H9 (cell line): ENCODE data around the gene MAGED4. TPM values are rescaled to one million over a fixed set of nuclear protein-coding genes. Genes with fewer than 3 reads are reported as not detected.
"Not testable (repeated sequence)": the region's sequence is repeated elsewhere in the genome, so short reads cannot be mapped to it uniquely, and the experiment has no call there.

Experiments
- DNase-seq: peaks from one replicate; pipeline ENCODE4 v3.0.0-alpha.2; 2017
- H2AFZ ChIP-seq: one replicate; pipeline ENCODE4 v1.6.1; 2013; ENCODE audit warnings: mild to moderate bottlenecking, low read length, control low read depth, moderate library complexity
- H2AK5ac ChIP-seq: 2 replicates; pipeline ENCODE4 v1.6.1; 2013; ENCODE audit warnings: low read length, control low read depth, mixed read lengths; ENCODE audit not compliant: insufficient read length
- H2BK120ac ChIP-seq: one replicate; pipeline ENCODE4 v1.6.1; 2013; ENCODE audit warnings: low read depth, mild to moderate bottlenecking, low read length, control low read depth, inconsistent platforms; ENCODE audit not compliant: poor library complexity, severe bottlenecking
- H2BK12ac ChIP-seq: 2 replicates; pipeline ENCODE4 v1.6.1; 2013; ENCODE audit warnings: low read length, control low read depth, mixed read lengths, low read depth; ENCODE audit not compliant: insufficient read length
- H2BK15ac ChIP-seq: 2 replicates; pipeline ENCODE4 v1.6.1; 2013; ENCODE audit warnings: low read depth, low read length, control low read depth
- H2BK20ac ChIP-seq: one replicate; pipeline ENCODE4 v1.6.1; 2013; ENCODE audit warnings: low read depth, mild to moderate bottlenecking, low read length, control low read depth, inconsistent platforms; ENCODE audit not compliant: poor library complexity, severe bottlenecking
- H2BK5ac ChIP-seq: 2 replicates; pipeline ENCODE4 v1.6.1; 2013; ENCODE audit warnings: low read length, control low read depth, mixed read lengths; ENCODE audit not compliant: insufficient read length
- H3K14ac ChIP-seq: 2 replicates; pipeline ENCODE4 v1.6.1; 2013; ENCODE audit warnings: low read length, control low read depth; ENCODE audit not compliant: insufficient read depth
- H3K18ac ChIP-seq: 2 replicates; pipeline ENCODE4 v1.6.1; 2013; ENCODE audit warnings: low read depth, mild to moderate bottlenecking, mixed read lengths, low read length, control low read depth; ENCODE audit not compliant: insufficient read length
- H3K23ac ChIP-seq: 2 replicates; pipeline ENCODE4 v1.6.1; 2013; ENCODE audit warnings: low read length, control low read depth, mixed read lengths, low read depth; ENCODE audit not compliant: insufficient read length
- H3K23me2 ChIP-seq: 2 replicates; pipeline ENCODE4 v1.6.1; 2013; ENCODE audit warnings: low read depth, mild to moderate bottlenecking, mixed read lengths, low read length, control low read depth; ENCODE audit not compliant: insufficient read length, poor library complexity, severe bottlenecking
- H3K27ac ChIP-seq: 2 replicates; pipeline ENCODE4 v1.5.1; 2013; ENCODE audit warnings: low read length, control low read depth, mixed read lengths, low read depth; ENCODE audit not compliant: insufficient read length
- H3K27me3 ChIP-seq: 2 replicates; pipeline ENCODE4 v1.6.1; 2013; ENCODE audit warnings: low read length, control low read depth, inconsistent platforms; ENCODE audit not compliant: insufficient read depth
- H3K4ac ChIP-seq: 2 replicates; pipeline ENCODE4 v1.6.1; 2013; ENCODE audit warnings: low read depth, mild to moderate bottlenecking, control low read depth, inconsistent platforms, low read length, moderate library complexity
- H3K4me1 ChIP-seq: 2 replicates; pipeline ENCODE4 v1.6.1; 2013; ENCODE audit warnings: low read length, control low read depth, inconsistent platforms; ENCODE audit not compliant: insufficient read depth
- H3K4me2 ChIP-seq: 2 replicates; pipeline ENCODE4 v1.6.1; 2013; ENCODE audit warnings: low read length, control low read depth, mixed read lengths; ENCODE audit not compliant: insufficient read length, insufficient read depth
- H3K56ac ChIP-seq: 2 replicates; pipeline ENCODE4 v1.6.1; 2013; ENCODE audit warnings: low read depth, mild to moderate bottlenecking, mixed read lengths, low read length, control low read depth; ENCODE audit not compliant: insufficient read length
- H3K79me1 ChIP-seq: 2 replicates; pipeline ENCODE4 v1.6.1; 2013; ENCODE audit warnings: low read depth, mild to moderate bottlenecking, moderate library complexity, low read length, control low read depth, inconsistent platforms; ENCODE audit not compliant: insufficient read depth, poor library complexity, severe bottlenecking
- H3K79me2 ChIP-seq: 2 replicates; pipeline ENCODE4 v1.6.1; 2013; ENCODE audit warnings: low read length, control low read depth, inconsistent platforms; ENCODE audit not compliant: insufficient read depth
- H3K9ac ChIP-seq: 2 replicates; pipeline ENCODE4 v1.6.1; 2013; ENCODE audit warnings: low read length, control low read depth, mixed read lengths; ENCODE audit not compliant: insufficient read length; ENCODE audit errors: extremely low read depth
- H3K9me3 ChIP-seq: one replicate; pipeline ENCODE4 v1.6.1; 2013; ENCODE audit warnings: low read depth, low read length, inconsistent platforms; ENCODE audit not compliant: control insufficient read depth
- H3T11ph ChIP-seq: one replicate; pipeline ENCODE4 v1.6.1; 2013; ENCODE audit warnings: mild to moderate bottlenecking, low read length, control low read depth, inconsistent platforms
- H4K20me1 ChIP-seq: one replicate; pipeline ENCODE4 v1.6.1; 2013; ENCODE audit not compliant: control insufficient read depth, insufficient read length, insufficient read depth
- H4K5ac ChIP-seq: 2 replicates; pipeline ENCODE4 v1.6.1; 2013; ENCODE audit warnings: low read depth, mild to moderate bottlenecking, mixed read lengths, low read length, control low read depth; ENCODE audit not compliant: insufficient read length
- H4K8ac ChIP-seq: replicated peaks from 2 replicates; pipeline ENCODE4 v1.6.1; 2013; ENCODE audit warnings: low read length, control low read depth, mixed read lengths, low read depth; ENCODE audit not compliant: insufficient read length
- H4K91ac ChIP-seq: 2 replicates; pipeline ENCODE4 v1.6.1; 2013; ENCODE audit warnings: low read depth, mild to moderate bottlenecking, moderate library complexity, mixed read lengths, low read length, control low read depth; ENCODE audit not compliant: insufficient read length
- H3K27ac Mint-ChIP-seq, 3 experiments: 2 replicates in 2 of 3; 3 replicates in 1 of 3; pipeline ENCODE4 v1.8.0; 2020 to 2021; ENCODE audit warnings: mixed read lengths in 3 of 3, mild to moderate bottlenecking in 1 of 3, moderate library complexity in 1 of 3
- H3K27me3 Mint-ChIP-seq: 2 replicates; pipeline ENCODE4 v1.8.0; 2021; ENCODE audit warnings: low read depth, mild to moderate bottlenecking, moderate library complexity, mixed read lengths
- H3K36me3 Mint-ChIP-seq, 3 experiments: 2 replicates in 2 of 3; 3 replicates in 1 of 3; pipeline ENCODE4 v1.8.0; 2020 to 2021; ENCODE audit warnings: low read depth in 3 of 3, mixed read lengths in 3 of 3; ENCODE audit not compliant: insufficient read depth in 1 of 3
- H3K4me1 Mint-ChIP-seq, 2 experiments: 2 replicates each; pipeline ENCODE4 v1.8.0; 2020; ENCODE audit warnings: mixed read lengths in 2 of 2
- H3K4me3 Mint-ChIP-seq, 2 experiments: 2 replicates in 1 of 2; 3 replicates in 1 of 2; pipeline ENCODE4 v1.8.0; 2020 to 2021; ENCODE audit warnings: mild to moderate bottlenecking in 2 of 2, mixed read lengths in 2 of 2, moderate library complexity in 1 of 2
- H3K9me3 Mint-ChIP-seq, 2 experiments: 2 replicates in 1 of 2; 3 replicates in 1 of 2; pipeline ENCODE4 v1.8.0; 2020; ENCODE audit warnings: mild to moderate bottlenecking in 2 of 2, mixed read lengths in 2 of 2, moderate library complexity in 1 of 2
- WGBS: extraction: QIAGEN DNeasy Blood & Tissue Kit; methylation state at CpG from one replicate; pipeline ENCODE4 v1.1.7; 2013; ENCODE audit warnings: missing lambda C conversion rate, low lambda C conversion rate, mixed read lengths; ENCODE audit not compliant: insufficient read length; ENCODE audit errors: extremely low coverage; 5-methylcytosine and 5-hydroxymethylcytosine counted together
- total RNA-seq: library from RNA; stranded (reverse); gene quantifications from 2 replicates; pipeline ENCODE4 v1.2.1, GENCODE V29; 2021
- TF ChIP-seq, protein P1 (sequence below): fragments of 200-600 bp; sonication (generic); conservative IDR thresholded peaks from 3 replicates; pipeline ENCODE4 v1.8.0; 2021; ENCODE audit warnings: antibody characterized with exemption, mild to moderate bottlenecking

Gene MAGED4
- total RNA-seq, 1 experiment from 2014 or later = 74.5 TPM

DNA sequence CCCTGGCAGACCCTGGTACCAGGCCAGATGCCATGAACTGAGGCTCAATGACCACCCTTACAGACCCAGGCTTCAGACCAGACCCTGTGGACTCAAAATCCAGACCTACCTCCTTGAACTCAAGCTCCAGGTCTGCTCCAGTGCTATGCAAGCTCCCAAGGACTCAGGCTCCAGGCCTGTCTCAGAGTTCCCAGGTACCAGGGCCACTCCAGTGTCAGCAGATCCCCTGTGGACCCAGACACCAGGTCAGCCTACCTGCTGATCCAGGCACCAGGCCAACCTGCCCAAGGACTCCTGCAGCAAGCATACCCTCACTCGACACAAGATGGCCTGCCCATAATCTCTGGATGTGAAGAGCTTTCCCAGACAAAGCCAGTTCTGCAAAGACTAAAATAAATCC, 44.7 kb upstream of the MAGED4 start:
- H2BK15ac ChIP-seq = no peak overlapping the region
- no peak overlapping the region for H3K27ac Mint-ChIP-seq
- H3K4me3 Mint-ChIP-seq = no peak overlapping the region
- H3K27me3 ChIP-seq = no peaks in the 10 kb centered on the region
- no peaks in the 10 kb centered on the region for H3K36me3 Mint-ChIP-seq
- H3K23me2 ChIP-seq = no peaks in the 10 kb centered on the region
- no peak overlapping the region for H4K91ac ChIP-seq
- H3K4ac ChIP-seq = no peak overlapping the region
- H3K23ac ChIP-seq = no peak overlapping the region
- H3K27ac ChIP-seq = no peak overlapping the region
- no peak overlapping the region for H2AK5ac ChIP-seq
- no peaks in the 10 kb centered on the region for H3K79me1 ChIP-seq
- TF ChIP-seq, protein P1, sequence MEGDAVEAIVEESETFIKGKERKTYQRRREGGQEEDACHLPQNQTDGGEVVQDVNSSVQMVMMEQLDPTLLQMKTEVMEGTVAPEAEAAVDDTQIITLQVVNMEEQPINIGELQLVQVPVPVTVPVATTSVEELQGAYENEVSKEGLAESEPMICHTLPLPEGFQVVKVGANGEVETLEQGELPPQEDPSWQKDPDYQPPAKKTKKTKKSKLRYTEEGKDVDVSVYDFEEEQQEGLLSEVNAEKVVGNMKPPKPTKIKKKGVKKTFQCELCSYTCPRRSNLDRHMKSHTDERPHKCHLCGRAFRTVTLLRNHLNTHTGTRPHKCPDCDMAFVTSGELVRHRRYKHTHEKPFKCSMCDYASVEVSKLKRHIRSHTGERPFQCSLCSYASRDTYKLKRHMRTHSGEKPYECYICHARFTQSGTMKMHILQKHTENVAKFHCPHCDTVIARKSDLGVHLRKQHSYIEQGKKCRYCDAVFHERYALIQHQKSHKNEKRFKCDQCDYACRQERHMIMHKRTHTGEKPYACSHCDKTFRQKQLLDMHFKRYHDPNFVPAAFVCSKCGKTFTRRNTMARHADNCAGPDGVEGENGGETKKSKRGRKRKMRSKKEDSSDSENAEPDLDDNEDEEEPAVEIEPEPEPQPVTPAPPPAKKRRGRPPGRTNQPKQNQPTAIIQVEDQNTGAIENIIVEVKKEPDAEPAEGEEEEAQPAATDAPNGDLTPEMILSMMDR = no peak
- H3T11ph ChIP-seq = no peak overlapping the region
- H3K9me3 Mint-ChIP-seq = peaks cover 53 to 61% of the 10 kb centered on the region in 2 experiments
- no peak overlapping the region for H2BK5ac ChIP-seq
- WGBS = no CpG with 5 or more reads among the region's 1 CpG
- DNase-seq = no peak
- H3K27me3 Mint-ChIP-seq = 0 out of 2 replicates have a peak, but pooled peaks cover 2% of the 10 kb centered on the region
- H2AFZ ChIP-seq = no peak overlapping the region
- no peak overlapping the region for H3K14ac ChIP-seq
- no peak overlapping the region for H3K9ac ChIP-seq
- peaks cover 21% of the 10 kb centered on the region for H3K9me3 ChIP-seq
- H2BK12ac ChIP-seq = no peak overlapping the region
- no peaks in the 10 kb centered on the region for H4K20me1 ChIP-seq
- no peak overlapping the region for H2BK20ac ChIP-seq
- no peak overlapping the region for H3K18ac ChIP-seq
- no peak overlapping the region for H4K5ac ChIP-seq
- no peak overlapping the region for H3K4me2 ChIP-seq
- H4K8ac ChIP-seq = no peak overlapping the region
- no peak overlapping the region for H3K56ac ChIP-seq
- no peaks in the 10 kb centered on the region for H3K4me1 ChIP-seq
- no peaks in the 10 kb centered on the region for H3K4me1 Mint-ChIP-seq
- no peaks in the 10 kb centered on the region for H3K79me2 ChIP-seq
- no peak overlapping the region for H2BK120ac ChIP-seq

DNA sequence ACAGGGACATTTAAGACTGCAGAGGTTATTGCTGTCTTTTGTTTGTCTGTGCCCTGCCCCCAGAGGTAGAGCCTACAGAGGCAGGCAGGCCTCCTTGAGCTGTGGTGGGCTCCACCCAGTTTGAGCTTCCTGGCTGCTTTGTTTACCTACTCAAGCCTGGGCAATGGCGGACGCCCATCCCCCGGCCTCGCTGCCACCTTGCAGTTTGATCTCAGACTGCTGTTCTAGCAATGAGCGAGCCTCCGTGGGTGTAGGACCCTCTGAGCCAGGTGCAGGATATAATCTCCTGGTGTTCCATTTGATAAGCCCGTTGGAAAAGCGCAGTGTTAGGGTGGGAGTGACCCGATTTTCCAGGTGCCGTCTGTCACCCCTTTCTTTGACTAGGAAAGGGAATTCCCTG, 34.0 kb upstream of the MAGED4 start:
- H3K36me3 Mint-ChIP-seq = peaks cover 5 to 11% (median 6%) of the 10 kb centered on the region in 3 experiments; a peak in 5 of 7 replicates
- DNase-seq, H3K27ac ChIP-seq, H4K5ac ChIP-seq, H3K9ac ChIP-seq, H2AK5ac ChIP-seq, H2BK5ac ChIP-seq, H3K23ac ChIP-seq, H3K27me3 ChIP-seq, H3K27ac Mint-ChIP-seq, H3K79me1 ChIP-seq, H2BK20ac ChIP-seq, H3K4me3 Mint-ChIP-seq, H4K20me1 ChIP-seq, H3K4me2 ChIP-seq, H3K23me2 ChIP-seq, H3K4me1 Mint-ChIP-seq, H3K4ac ChIP-seq, H3K14ac ChIP-seq, H3K4me1 ChIP-seq, H3K56ac ChIP-seq, H4K91ac ChIP-seq, H3T11ph ChIP-seq, H4K8ac ChIP-seq, H2BK120ac ChIP-seq, H2BK15ac ChIP-seq, H2AFZ ChIP-seq, H3K18ac ChIP-seq, H3K27me3 Mint-ChIP-seq, H3K79me2 ChIP-seq, H2BK12ac ChIP-seq: not testable (repeated sequence)
- H3K9me3 ChIP-seq = peaks cover 12% of the 10 kb centered on the region
- H3K9me3 Mint-ChIP-seq = peaks cover 70 to 71% of the 10 kb centered on the region in 2 experiments
- WGBS = no CpG with 5 or more reads among the region's 10 CpGs
